ENCODE results near the gene ADAM20. TPM values are rescaled to one million over a fixed set of nuclear protein-coding genes. Genes with fewer than 3 reads are reported as not detected.

Gene ADAM20
- total RNA-seq: 2.4 and 2.5 TPM in 2 replicates

GRCh38 chr14:70534904-70535303 is at the start of gene ADAM20:
ADAM20 (minus strand) TSS chr14:70535004; CDS start chr14:70524757, 10,247 bp downstream.

Other genes with a start within 250 kb of the ADAM20 start
- 15.2 and 26.0 TPM in 2 replicates for gene COX16, start 175.3 kb downstream of the ADAM20 start, total RNA-seq
- 20.6 and 29.1 TPM in 2 replicates for gene SYNJ2BP, start 117.9 kb downstream of the ADAM20 start, total RNA-seq
- 0.86 and 1.4 TPM in 2 replicates for gene ADAM21, start 82.8 kb downstream of the ADAM20 start, total RNA-seq
- gene MED6, start 65.7 kb upstream of the ADAM20 start, total RNA-seq: 22.5 and 25.0 TPM in 2 replicates
- 0.23 and 1.8 TPM in 2 replicates for gene TTC9, start 106.9 kb upstream of the ADAM20 start, total RNA-seq